GM18507 (cell line): ENCODE data around the gene KRT35.
"Not testable (repeated sequence)": the region's sequence is repeated elsewhere in the genome, so short reads cannot be mapped to it uniquely, and the experiment has no call there.

Experiments used
- DNase-seq: peaks from one replicate; pipeline ENCODE4 v3.0.0; 2011; ENCODE audit warnings: low read depth; ENCODE audit not compliant: insufficient read length; ENCODE audit errors: extremely low spot score
- FAIRE-seq: peaks from 2 replicates; lab custom pipeline; 2011; peaks lifted over from hg19 to GRCh38; lab: Jason Lieb, UNC

The KRT35 gene

DNA sequence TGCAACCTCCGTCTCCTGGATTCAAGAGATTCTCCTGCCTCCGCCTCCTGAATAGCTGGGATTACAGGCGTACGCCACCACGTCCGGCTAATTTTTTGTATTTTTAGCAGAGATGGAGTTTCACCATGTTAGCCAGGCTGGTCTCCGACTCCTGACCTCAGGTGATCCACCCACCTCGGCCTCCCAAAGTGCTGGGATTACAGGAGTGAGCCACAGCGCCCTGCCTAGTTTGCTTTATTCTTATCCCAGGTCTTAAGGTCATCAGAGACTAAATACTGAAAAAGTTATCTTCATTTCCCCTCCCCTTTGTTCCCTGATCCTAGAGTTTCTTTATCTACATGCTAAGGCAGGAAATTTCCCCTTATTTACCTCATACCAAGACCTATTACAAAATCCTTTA, 50.6 kb downstream of the KRT35 start:
- DNase-seq, FAIRE-seq: not testable (repeated sequence)

DNA sequence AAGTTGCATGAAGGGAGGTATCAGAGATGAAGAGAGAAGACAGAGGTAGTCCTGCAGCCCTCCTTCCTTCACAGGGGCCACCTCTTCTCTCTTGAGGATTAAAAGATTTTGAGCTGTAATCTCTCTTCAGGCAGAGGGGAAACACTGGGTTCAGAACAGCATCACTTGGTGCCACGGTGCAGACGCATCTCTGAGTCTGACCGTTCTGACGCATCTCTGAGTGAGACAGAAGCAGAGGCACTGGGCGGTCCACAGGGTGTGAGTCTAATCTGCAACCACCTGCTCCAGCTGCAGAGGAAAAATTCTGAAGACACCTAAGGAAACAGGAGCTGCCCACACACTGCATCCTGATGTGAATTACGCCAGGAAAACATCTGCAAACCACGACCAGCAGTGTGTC, 51.3 kb downstream of the KRT35 start:
- no peak for FAIRE-seq
- no peak for DNase-seq

DNA sequence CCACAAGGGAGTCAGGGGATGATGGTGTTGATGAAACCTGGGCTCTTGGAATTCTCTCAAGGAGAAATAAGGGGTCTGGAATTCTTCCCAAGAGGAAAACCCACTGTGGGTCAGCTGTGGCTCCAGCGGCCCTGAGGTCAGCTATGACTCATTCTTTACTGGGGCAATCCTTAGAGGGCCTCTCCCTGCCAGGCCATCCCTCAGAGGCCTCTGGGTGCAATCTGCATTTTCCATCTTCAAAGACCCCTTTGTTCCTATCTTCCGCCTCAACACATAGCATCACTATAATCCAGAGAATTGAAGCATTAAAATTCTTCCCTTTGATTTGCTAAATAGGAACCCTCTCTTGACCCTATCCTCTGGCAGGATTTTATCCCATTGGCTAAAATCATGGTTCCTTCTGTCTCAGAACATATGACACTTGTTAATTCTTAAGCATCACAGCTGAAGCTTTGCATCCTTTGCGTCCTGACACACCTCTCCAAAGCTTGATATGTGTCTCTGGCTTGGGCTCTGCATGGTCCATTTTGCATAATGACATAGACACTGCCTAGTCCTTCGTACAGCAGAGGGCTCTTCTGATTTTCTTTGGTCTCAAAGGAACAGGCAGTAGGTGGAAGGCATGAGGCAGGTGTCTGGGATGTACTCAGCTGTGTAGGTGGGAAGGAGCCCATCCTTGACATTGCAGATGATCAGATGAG, 52.2 kb downstream of the KRT35 start:
- no peak for FAIRE-seq
- DNase-seq: no peak
